ENCODE data around the gene HAL. TPM values are rescaled to one million over a fixed set of nuclear protein-coding genes. Genes with fewer than 3 reads are reported as not detected.

The HAL gene
- total RNA-seq, 1 experiment from 2014 or later, result 0.07 TPM

DNA sequence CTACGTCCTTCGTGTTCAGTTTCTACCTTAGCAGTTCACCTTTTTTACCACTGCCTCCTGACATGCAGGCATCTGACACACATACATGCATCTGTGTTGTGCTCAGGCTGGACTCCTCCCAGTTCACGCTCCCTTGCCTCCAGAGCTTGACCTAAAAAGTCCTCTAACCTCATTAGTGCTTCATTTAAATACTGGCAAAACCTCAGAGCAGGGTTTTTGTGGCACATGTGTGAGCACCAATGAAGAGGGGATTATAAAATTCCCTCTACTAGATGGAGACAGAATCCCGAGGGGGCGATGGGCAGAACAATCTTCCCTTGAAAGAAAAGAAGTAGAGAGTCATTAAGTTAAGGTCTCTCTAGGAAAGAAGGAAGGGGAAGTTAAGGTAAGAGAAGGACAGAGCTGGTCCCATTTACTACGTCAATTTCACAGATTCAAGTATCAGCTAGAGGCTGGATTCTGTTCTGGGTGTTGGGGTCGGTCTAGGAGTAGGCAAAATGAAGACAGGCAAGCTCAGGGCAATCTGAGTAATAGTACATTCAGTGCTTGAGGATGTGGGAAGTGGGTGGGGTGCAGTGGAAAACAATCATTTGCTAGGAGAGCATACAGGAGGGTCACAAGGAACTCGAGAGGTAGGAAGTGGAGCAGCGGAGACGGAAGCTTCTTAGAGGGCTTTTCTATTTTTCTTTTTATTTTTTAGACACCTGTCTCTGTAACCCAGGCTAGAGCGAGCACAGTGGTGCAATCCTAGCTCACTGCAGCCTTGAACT is 7.5 kb downstream of the HAL start:
- H3K9ac ChIP-seq (ENCODE audit: low read length), result no peak overlapping the region
- no peaks in the 10 kb centered on the region for H3K4me1 ChIP-seq (ENCODE audit: low read length)
- no peaks in the 10 kb centered on the region for H4K20me1 ChIP-seq (ENCODE audit: insufficient read depth, low read depth, low read length)
- no peaks in the 10 kb centered on the region for H3K79me2 ChIP-seq (ENCODE audit: low read length)
- no peak overlapping the region for H3K4me2 ChIP-seq (ENCODE audit: low read depth, low read length, poor library complexity, severe bottlenecking)
- H3K27me3 ChIP-seq (ENCODE audit: low read length), result no peaks in the 10 kb centered on the region
- no peak overlapping the region for H2AFZ ChIP-seq (ENCODE audit: low read length)
- no peaks in the 10 kb centered on the region for H3K9me2 ChIP-seq (replicated peaks; ENCODE audit: insufficient read depth, low read length)
- H3K4me3 ChIP-seq (ENCODE audit: low read length), result no peak overlapping the region
- no peaks in the 10 kb centered on the region for H3K9me3 ChIP-seq (ENCODE audit: low read length)
- H3K36me3 ChIP-seq (ENCODE audit: insufficient read depth, low read length), result no peaks in the 10 kb centered on the region
- no peak for DNase-seq
- no peak overlapping the region for H3K27ac ChIP-seq (ENCODE audit: low read length)

DNA sequence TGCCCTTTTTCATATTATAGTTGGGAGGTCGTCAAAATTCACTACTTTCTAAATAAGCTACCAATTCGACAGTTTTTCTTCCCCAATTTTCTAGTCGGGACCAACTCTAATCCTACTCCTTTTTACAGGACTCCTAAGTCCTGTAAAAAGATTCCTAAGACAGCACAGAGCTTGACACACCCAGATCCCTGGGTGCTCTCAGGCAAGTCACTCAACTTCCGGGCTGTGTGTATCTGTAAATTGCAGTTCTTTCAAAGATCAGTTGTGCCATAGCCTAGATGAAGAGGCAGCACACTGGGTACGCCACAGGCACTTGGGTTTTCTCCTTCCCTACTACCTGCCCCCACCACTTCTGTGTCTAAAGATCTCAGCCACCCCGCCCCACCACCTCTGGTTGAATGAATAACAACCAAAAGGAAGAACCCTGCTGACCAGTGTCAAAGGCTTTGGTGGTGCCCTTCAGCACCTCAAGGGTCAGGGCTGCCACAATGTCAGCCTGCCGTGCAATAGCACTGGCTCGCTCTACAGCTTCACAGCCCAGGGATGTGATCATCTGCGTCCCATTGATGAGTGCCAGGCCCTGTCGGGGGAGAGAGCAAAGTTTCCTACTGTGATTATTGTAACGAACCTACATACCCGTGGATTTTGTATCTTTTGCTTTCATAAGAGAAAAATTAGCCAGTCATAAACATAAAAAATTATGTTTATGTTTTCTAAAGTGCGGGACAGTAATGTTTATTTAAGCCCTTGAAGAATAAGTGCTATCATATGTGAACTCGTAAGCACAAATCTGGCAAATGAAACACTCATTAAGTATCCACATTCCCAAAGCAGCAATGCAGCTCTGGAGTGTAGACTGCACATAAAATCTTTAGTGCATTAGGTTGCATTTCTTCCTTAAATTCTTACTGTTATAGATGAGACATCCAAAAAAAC is 9.2 kb downstream of the HAL start:
- Histone ChIP-seq H3K9me3 (ENCODE audit: low read length) (no peaks in the 10 kb centered on the region), H3K9ac (ENCODE audit: low read length) (no peak overlapping the region), H3K4me1 (ENCODE audit: low read length) (no peaks in the 10 kb centered on the region), H3K36me3 (ENCODE audit: insufficient read depth, low read length) (no peaks in the 10 kb centered on the region), H3K27ac (ENCODE audit: low read length) (no peak overlapping the region), H4K20me1 (ENCODE audit: insufficient read depth, low read depth, low read length) (no peaks in the 10 kb centered on the region), H3K27me3 (ENCODE audit: low read length) (no peaks in the 10 kb centered on the region), H3K4me3 (ENCODE audit: low read length) (no peak overlapping the region), H3K4me2 (ENCODE audit: low read depth, low read length, poor library complexity, severe bottlenecking) (no peak overlapping the region), H2AFZ (ENCODE audit: low read length) (no peak overlapping the region), H3K79me2 (ENCODE audit: low read length) (no peaks in the 10 kb centered on the region), H3K9me2 (replicated peaks; ENCODE audit: insufficient read depth, low read length) (no peaks in the 10 kb centered on the region)
- no peak for DNase-seq

GRCh38 chr12:95984682-95985081 is 11.5 kb downstream of the HAL start:
- no peak overlapping the region for H3K4me2 ChIP-seq (ENCODE audit: low read depth, low read length, poor library complexity, severe bottlenecking)
- H3K79me2 ChIP-seq (ENCODE audit: low read length), result no peaks in the 10 kb centered on the region
- H3K9me2 ChIP-seq (replicated peaks; ENCODE audit: insufficient read depth, low read length), result no peaks in the 10 kb centered on the region
- H4K20me1 ChIP-seq (ENCODE audit: insufficient read depth, low read depth, low read length), result no peaks in the 10 kb centered on the region
- no peaks in the 10 kb centered on the region for H3K36me3 ChIP-seq (ENCODE audit: insufficient read depth, low read length)
- H3K27me3 ChIP-seq (ENCODE audit: low read length), result no peaks in the 10 kb centered on the region
- no peaks in the 10 kb centered on the region for H3K9me3 ChIP-seq (ENCODE audit: low read length)
- H3K4me3 ChIP-seq (ENCODE audit: low read length), result no peak overlapping the region
- H3K27ac ChIP-seq (ENCODE audit: low read length), result no peak overlapping the region
- H3K4me1 ChIP-seq (ENCODE audit: low read length), result no peaks in the 10 kb centered on the region
- no peak overlapping the region for H2AFZ ChIP-seq (ENCODE audit: low read length)
- no peak for DNase-seq
- no peak overlapping the region for H3K9ac ChIP-seq (ENCODE audit: low read length)

DNA sequence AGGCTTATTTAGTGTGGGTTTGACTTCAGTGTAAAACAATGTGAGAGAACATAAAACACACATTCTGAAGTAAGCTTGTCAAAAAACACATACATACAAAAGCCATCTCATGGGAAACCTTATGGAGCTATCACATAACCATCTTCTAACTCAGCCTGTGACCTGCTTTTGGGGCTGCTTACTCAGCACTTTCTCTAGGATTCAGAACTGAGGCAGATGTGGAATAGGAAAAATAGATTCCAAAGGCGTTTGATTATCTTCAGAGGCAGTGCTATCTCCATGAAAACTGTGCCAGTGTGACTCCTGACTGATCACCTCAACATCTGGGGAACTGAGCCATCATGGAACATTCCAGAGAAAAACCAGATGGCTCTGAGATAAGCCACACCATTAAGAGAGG is 13.5 kb downstream of the HAL start:
- H3K27me3 ChIP-seq (ENCODE audit: low read length), result no peaks in the 10 kb centered on the region
- no peak overlapping the region for H3K9ac ChIP-seq (ENCODE audit: low read length)
- no peaks in the 10 kb centered on the region for H4K20me1 ChIP-seq (ENCODE audit: insufficient read depth, low read depth, low read length)
- H3K27ac ChIP-seq (ENCODE audit: low read length), result no peak overlapping the region
- no peaks in the 10 kb centered on the region for H3K79me2 ChIP-seq (ENCODE audit: low read length)
- DNase-seq, result no peak
- H2AFZ ChIP-seq (ENCODE audit: low read length), result no peak overlapping the region
- H3K4me1 ChIP-seq (ENCODE audit: low read length), result no peaks in the 10 kb centered on the region
- H3K9me2 ChIP-seq (replicated peaks; ENCODE audit: insufficient read depth, low read length), result no peaks in the 10 kb centered on the region
- no peak overlapping the region for H3K4me2 ChIP-seq (ENCODE audit: low read depth, low read length, poor library complexity, severe bottlenecking)
- H3K4me3 ChIP-seq (ENCODE audit: low read length), result no peak overlapping the region
- H3K36me3 ChIP-seq (ENCODE audit: insufficient read depth, low read length), result no peaks in the 10 kb centered on the region
- no peaks in the 10 kb centered on the region for H3K9me3 ChIP-seq (ENCODE audit: low read length)

DNA sequence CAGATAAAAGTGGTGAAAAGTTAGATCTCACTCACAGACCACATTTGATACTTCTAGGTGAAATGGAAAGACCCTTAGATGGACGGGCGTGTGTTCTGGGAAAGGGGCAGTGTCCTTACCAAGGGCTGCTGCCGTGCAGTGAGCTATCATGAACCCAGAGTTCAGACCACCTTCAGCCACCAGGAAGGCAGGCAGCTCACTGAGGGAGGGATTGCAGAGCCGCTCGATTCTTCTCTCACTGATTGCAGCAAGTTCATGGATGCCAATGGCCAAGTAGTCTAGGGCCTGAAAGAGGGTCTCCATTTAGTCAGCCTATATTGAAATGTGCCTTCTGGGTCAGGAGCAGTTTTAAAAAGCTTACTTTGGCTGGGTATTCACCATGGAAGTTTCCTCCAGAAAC is 15.7 kb downstream of the HAL start:
- H3K36me3 ChIP-seq (ENCODE audit: insufficient read depth, low read length), result no peaks in the 10 kb centered on the region
- no peaks in the 10 kb centered on the region for H4K20me1 ChIP-seq (ENCODE audit: insufficient read depth, low read depth, low read length)

GRCh38 chr12:95978774-95979173 is 17.4 kb downstream of the HAL start:
- Histone ChIP-seq H3K79me2 (ENCODE audit: low read length) (no peaks in the 10 kb centered on the region), H3K27me3 (ENCODE audit: low read length) (no peaks in the 10 kb centered on the region), H3K36me3 (ENCODE audit: insufficient read depth, low read length) (no peaks in the 10 kb centered on the region), H4K20me1 (ENCODE audit: insufficient read depth, low read depth, low read length) (no peaks in the 10 kb centered on the region), H2AFZ (ENCODE audit: low read length) (no peak overlapping the region), H3K4me1 (ENCODE audit: low read length) (no peaks in the 10 kb centered on the region), H3K9ac (ENCODE audit: low read length) (no peak overlapping the region), H3K9me3 (ENCODE audit: low read length) (no peaks in the 10 kb centered on the region), H3K4me2 (ENCODE audit: low read depth, low read length, poor library complexity, severe bottlenecking) (no peak overlapping the region), H3K9me2 (replicated peaks; ENCODE audit: insufficient read depth, low read length) (no peaks in the 10 kb centered on the region), H3K27ac (ENCODE audit: low read length) (no peak overlapping the region), H3K4me3 (ENCODE audit: low read length) (no peak overlapping the region)
- no peak for DNase-seq

More for the DNA sequence above, 15.7 kb downstream of the HAL start:
- Histone ChIP-seq H3K4me3 (ENCODE audit: low read length) (no peak overlapping the region), H3K9me3 (ENCODE audit: low read length) (no peaks in the 10 kb centered on the region), H3K27me3 (ENCODE audit: low read length) (no peaks in the 10 kb centered on the region), H3K4me2 (ENCODE audit: low read depth, low read length, poor library complexity, severe bottlenecking) (no peak overlapping the region), H2AFZ (ENCODE audit: low read length) (no peak overlapping the region), H3K9me2 (replicated peaks; ENCODE audit: insufficient read depth, low read length) (no peaks in the 10 kb centered on the region), H3K4me1 (ENCODE audit: low read length) (no peaks in the 10 kb centered on the region), H3K79me2 (ENCODE audit: low read length) (no peaks in the 10 kb centered on the region), H3K9ac (ENCODE audit: low read length) (no peak overlapping the region), H3K27ac (ENCODE audit: low read length) (no peak overlapping the region)
- DNase-seq, result no peak

- no peaks in the 10 kb centered on the region for H3K9me2 ChIP-seq (replicated peaks; ENCODE audit: insufficient read depth, low read length)
- H3K4me3 ChIP-seq (ENCODE audit: low read length), result no peak overlapping the region
- H2AFZ ChIP-seq (ENCODE audit: low read length), result no peak overlapping the region
- H3K27me3 ChIP-seq (ENCODE audit: low read length), result no peaks in the 10 kb centered on the region
- no peaks in the 10 kb centered on the region for H3K36me3 ChIP-seq (ENCODE audit: insufficient read depth, low read length)
- H3K4me2 ChIP-seq (ENCODE audit: low read depth, low read length, poor library complexity, severe bottlenecking), result no peak overlapping the region
- no peak overlapping the region for H3K9ac ChIP-seq (ENCODE audit: low read length)
- no peaks in the 10 kb centered on the region for H4K20me1 ChIP-seq (ENCODE audit: insufficient read depth, low read depth, low read length)
- H3K79me2 ChIP-seq (ENCODE audit: low read length), result no peaks in the 10 kb centered on the region
- no peaks in the 10 kb centered on the region for H3K4me1 ChIP-seq (ENCODE audit: low read length)
- no peak for DNase-seq
- no peak overlapping the region for H3K27ac ChIP-seq (ENCODE audit: low read length)
- H3K9me3 ChIP-seq (ENCODE audit: low read length), result no peaks in the 10 kb centered on the region
These were observed 17.8 kb downstream of the HAL start for GRCh38 chr12:95978351-95978750.

GRCh38 chr12:95977764-95978305 is 18.3 kb downstream of the HAL start:
- Histone ChIP-seq H3K4me2 (ENCODE audit: low read depth, low read length, poor library complexity, severe bottlenecking) (no peak overlapping the region), H3K4me1 (ENCODE audit: low read length) (no peaks in the 10 kb centered on the region), H3K9me3 (ENCODE audit: low read length) (no peaks in the 10 kb centered on the region), H3K27me3 (ENCODE audit: low read length) (no peaks in the 10 kb centered on the region), H3K9ac (ENCODE audit: low read length) (no peak overlapping the region), H3K36me3 (ENCODE audit: insufficient read depth, low read length) (no peaks in the 10 kb centered on the region), H4K20me1 (ENCODE audit: insufficient read depth, low read depth, low read length) (no peaks in the 10 kb centered on the region), H3K9me2 (replicated peaks; ENCODE audit: insufficient read depth, low read length) (no peaks in the 10 kb centered on the region), H2AFZ (ENCODE audit: low read length) (no peak overlapping the region), H3K4me3 (ENCODE audit: low read length) (no peak overlapping the region), H3K79me2 (ENCODE audit: low read length) (no peaks in the 10 kb centered on the region), H3K27ac (ENCODE audit: low read length) (no peak overlapping the region)
- DNase-seq, result no peak

All from Karpas-422 (cell line).